Measurements from ENCODE around the gene SPO11. TPM values are rescaled to one million over a fixed set of nuclear protein-coding genes. Genes with fewer than 3 reads are reported as not detected.

Gene SPO11
- total and polyA plus RNA-seq, 2 experiments from 2014 or later: not detected

GRCh38 chr20:57388953-57389694, 59.5 kb downstream of the SPO11 start:
- no peaks in the 10 kb centered on the region; the same call in 1 of the 2 replicates for H3K27me3 ChIP-seq (ENCODE audit: insufficient read depth)
- peaks cover 22% of the 10 kb centered on the region for H3K79me2 ChIP-seq (replicated peaks; ENCODE audit: insufficient read depth)
- peak overlapping the region; percentile 70 for H3K4me3 Mint-ChIP-seq
- peaks cover 24% of the 10 kb centered on the region for H3K4me1 Mint-ChIP-seq
- peaks cover 14% of the 10 kb centered on the region for H3K36me3 Mint-ChIP-seq (ENCODE audit: low read depth)
- H4K20me1 ChIP-seq (replicated peaks; ENCODE audit: insufficient read depth): 0 out of 2 replicates have a peak, but pooled peaks cover 14% of the 10 kb centered on the region
- H3K36me3 ChIP-seq (ENCODE audit: insufficient read depth): peaks cover 5% of the 10 kb centered on the region; the same call in 1 of the 2 replicates
- no peaks in the 10 kb centered on the region for H3F3A ChIP-seq (replicated peaks; ENCODE audit: low read depth)
- peak overlapping the region; percentile 89 for H3K4me2 ChIP-seq
- ATAC-seq (peak; percentile 73), DNase-seq (ENCODE audit: low spot score) (peak; percentile 80)
- peak overlapping the region; percentile 74; the same call in 1 of the 2 replicates for H3K27ac Mint-ChIP-seq
- peak overlapping the region; percentile 86; the same call in 1 of the 2 replicates for H2AFZ ChIP-seq
- TF ChIP-seq CTCF (conservative IDR thresholded peaks at IDR 0.05; ENCODE audit: low read depth in 2 of 2) (peak; percentile 19 to 28; a peak in 3 of 4 replicates), ZNF462 (CRISPR knock-in tag; IDR thresholded peaks at IDR 0.05) (no peak), ETS1 (IDR thresholded peaks at IDR 0.05) (no peak), ZNF331 (CRISPR knock-in tag; IDR thresholded peaks at IDR 0.05; ENCODE audit: low read depth) (no peak), POLR2AphosphoS5 (IDR thresholded peaks at IDR 0.05; ENCODE audit: low read depth) (no peak), CREB1 (CRISPR knock-in tag; IDR thresholded peaks at IDR 0.05; ENCODE audit: low read depth) (peak; percentile 44)
- no peaks in the 10 kb centered on the region for H3K9me3 Mint-ChIP-seq
- no peak overlapping the region; the same call in 1 of the 2 replicates for H3K27ac ChIP-seq (ENCODE audit: low read depth)
- H3K27me3 Mint-ChIP-seq (ENCODE audit: insufficient read depth, low read depth, poor library complexity): peaks cover 11% of the 10 kb centered on the region
- H3K4me1 ChIP-seq (ENCODE audit: insufficient read depth): peaks cover 2% of the 10 kb centered on the region; the same call in 1 of the 2 replicates
- H3K9me2 ChIP-seq (ENCODE audit: insufficient read depth): no peaks in the 10 kb centered on the region
- peak overlapping the region; percentile 71 for H3K4me3 ChIP-seq

All from GM23338 (cell line).